HG03565 (cell line): Measurements from ENCODE around the gene MT1A.
"Not testable (repeated sequence)": the region's sequence is repeated elsewhere in the genome, so short reads cannot be mapped to it uniquely, and the experiment has no call there.

ENCODE experiments used
- ATAC-seq: cut with Tn5 transposase; IDR thresholded peaks from one replicate; pipeline ENCODE4 v1.9.1; 2021; ENCODE audit warnings: mild to moderate bottlenecking, moderate library complexity; ENCODE audit not compliant: unreplicated experiment

The MT1A gene

DNA sequence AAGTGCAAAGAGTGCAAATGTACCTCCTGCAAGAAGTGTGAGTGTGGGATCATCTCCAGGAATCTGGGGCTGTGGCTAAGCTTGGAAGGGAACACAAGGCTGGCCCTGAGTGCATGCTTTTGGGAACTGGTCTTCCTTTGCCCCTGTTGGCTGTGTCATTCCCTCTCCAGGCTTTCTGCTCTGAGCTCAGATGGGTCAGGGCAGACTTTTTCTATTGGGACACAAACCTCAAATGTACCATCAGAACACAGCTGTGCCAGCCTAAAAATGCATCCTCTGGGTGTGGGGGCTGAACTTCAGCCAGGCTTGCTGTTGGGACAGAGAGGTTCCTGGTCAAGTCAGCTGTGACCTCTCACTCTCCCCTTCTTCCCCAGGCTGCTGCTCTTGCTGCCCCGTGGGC lies 14.1 kb downstream of the MT1A start:
- no peak for ATAC-seq

DNA sequence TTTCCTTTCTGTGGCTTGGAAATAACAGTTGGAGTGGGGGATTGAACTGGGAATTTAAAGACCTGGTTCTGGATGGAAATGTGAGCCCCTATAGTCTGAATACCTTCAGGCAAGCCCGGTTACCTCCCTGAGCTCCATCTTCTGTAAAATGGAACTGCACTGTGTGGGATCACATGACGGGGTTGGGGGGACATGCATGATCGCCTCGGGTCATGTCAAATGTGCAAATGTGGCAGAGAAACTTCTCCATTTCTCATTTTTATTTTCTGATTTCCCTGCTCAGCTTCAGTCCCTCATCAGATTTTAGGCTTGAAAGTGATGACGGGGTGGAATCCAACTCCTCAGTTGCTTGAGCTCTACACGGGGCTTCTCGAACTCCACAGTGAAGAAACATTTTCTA lies 14.8 kb downstream of the MT1A start:
- ATAC-seq: no peak

DNA sequence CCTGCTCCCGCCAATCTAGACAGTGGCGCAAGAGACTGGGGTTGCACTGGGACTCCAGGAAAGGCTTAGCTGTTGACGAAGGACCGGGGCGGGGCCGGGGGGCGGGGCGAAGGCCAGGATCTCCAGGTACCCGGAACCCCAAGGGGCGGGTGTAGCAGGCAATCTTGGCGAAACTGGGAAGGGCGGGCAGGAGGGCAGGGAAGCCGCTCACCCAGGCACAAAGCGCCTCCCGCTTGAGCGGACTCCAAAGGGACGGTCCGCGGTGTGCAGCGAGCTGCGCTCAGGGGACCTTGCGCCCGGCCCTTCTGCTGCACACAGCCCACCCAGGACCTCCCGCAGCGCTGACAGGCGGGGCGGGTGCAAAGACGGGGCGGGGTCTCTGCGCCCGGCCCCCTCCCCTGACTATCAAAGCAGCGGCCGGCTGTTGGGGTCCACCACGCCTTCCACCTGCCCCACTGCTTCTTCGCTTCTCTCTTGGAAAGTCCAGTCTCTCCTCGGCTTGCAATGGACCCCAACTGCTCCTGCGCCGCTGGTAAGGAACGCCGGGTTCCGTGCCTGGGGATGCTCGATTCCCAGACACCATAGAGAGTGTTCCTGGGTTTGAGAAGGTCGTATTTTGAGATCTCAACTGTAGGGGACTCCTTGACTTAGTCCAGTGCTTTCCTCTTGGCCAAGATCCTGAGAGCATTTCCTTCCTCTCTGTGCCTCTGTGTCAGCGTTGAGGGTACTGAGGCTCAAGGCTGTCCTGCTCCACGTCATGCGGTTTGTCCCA lies 19.3 kb downstream of the MT1A start, which contains the start of gene MT1F:
MT1F (plus strand) TSS at position 405 of the 772 bp plus-strand sequence; CDS start at position 505, 100 bp downstream.
- no peak for ATAC-seq

DNA sequence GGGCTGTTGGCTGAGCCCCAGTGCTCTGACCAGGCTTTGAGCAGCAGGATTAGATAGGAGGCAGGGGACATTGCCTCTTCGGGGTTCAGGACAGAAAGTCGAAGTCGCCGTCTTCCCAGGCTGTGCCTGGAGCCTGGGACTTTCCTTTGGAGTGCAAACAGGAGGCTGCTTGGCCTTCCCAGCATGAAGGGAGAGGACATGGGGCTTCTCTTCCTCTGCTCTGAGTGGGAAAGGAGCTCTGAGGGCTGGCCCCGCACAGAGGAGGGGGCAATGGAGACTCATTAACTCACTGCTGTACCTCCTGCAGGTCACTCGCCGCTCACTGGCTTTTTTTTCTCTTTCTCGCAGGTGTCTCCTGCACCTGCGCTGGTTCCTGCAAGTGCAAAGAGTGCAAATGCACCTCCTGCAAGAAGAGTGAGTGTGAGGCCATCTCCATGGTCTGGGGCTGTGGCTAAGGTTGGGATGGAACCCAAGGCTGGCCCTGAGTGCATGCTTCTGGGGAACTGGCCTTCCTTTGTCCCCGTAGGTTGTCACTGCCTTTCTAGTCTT lies 19.9 kb downstream of the MT1A start:
- no peak for ATAC-seq

DNA sequence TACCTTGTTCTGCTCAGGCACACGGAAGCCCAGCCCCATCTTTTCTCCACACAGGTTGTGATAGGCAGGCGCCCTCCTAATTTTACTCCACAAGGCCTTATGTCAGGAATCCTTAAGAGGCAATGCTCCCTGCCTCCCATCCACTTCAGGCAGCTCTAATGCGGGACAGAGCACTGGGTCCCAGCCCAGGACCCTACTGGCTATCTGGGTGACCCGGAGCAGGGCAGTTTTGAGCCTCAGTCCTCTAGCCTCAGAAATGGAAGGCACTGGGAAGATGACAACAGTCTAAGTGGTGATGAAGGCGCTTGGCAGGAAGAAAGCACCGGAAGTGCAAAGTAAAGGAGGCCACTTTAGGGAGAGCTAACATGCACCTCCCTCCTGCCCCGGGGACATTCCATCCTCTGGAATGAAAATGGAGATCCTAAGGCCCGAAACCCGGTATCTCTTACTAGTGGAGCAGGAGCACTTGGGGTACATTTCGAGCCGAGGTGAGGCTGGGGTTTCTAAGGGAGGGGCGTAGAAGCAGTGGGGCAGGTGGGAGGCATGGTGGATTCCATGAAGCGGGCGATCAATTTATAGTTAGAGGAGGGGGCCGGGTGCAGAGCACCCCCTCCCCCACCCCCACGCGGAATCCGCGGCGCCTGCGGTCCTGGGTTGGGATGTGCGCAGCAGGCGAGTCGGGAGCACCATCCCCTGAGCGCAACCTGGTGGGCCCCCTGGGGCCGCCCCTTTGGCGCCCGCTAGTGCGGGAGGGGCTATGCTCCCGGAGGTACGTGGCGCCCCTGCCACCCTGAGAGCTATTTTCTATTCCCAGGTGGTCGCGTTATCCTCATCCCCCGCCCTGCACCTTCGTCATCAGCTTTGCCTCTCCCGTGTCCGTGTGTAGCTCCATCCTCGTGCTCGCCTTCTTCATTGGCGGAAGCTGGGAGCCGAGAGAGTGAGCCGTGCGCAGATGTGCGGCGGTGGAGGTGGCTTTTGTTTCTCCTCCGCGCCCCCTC lies 24.2 kb downstream of the MT1A start:
- ATAC-seq: no peak

DNA sequence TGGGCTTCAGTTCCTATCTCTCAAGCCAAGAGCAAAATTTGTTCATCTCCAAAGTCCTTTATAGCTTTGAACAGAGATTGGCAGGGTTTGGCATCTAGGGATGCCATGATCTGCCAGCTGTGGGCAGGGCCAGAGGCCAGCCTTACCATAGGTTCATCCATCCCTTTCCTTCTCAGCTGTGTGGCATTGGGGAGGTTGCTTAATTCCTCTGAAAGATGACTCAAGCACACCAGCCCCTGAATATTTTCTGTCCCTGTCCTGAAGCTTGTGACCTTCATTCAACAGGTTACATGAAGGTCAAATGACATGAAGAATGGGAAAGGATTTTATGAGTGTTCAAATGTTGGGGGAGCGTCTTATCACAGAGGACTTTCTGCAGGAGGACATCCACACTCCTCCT lies 26.0 kb downstream of the MT1A start:
- ATAC-seq: no peak

DNA sequence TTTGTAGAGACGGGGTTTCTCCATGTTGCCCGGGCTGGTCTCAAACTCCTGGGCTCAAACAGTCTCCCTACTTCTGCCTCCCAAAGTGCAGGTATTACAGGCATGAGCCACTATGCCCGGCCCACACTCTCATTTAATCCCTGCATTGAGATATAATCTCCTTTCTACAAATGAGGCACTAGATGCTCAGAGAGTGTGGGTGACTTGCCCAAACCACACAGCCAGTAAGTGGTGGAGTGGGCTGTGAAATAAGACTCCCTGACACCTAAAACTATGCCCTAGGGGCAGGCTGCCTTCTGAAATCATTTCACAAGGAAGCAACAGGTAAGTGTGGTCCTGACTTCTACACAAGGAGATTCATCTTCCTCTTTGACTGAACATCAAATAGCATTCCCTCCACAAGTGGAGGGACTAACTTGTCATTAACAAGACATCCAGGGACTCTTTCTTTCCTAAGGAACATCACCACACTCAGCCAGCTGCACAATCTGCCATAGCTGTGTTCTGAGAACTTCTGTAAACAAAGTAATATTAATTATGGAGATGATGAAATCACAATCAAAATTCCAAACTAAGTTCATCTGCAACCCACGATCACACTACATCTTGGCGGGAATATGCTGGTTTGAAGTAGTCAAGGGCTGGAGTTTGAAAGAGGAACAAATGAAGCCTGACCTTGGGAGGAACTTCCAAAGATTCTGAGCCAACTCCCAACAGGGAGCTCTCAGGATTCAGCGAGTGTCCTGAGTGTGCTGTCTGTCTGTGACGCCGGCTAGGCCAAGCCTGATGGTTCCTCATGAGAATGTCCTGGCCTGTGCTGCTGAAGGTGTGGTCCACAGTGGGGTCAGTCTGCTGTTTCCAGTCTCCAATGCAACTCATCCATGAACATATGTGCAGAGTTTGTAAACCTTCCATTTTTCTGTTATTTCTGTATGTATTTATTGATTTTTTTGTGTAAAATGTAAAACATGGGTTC lies 27.1 kb downstream of the MT1A start:
- ATAC-seq: not testable (repeated sequence)

DNA sequence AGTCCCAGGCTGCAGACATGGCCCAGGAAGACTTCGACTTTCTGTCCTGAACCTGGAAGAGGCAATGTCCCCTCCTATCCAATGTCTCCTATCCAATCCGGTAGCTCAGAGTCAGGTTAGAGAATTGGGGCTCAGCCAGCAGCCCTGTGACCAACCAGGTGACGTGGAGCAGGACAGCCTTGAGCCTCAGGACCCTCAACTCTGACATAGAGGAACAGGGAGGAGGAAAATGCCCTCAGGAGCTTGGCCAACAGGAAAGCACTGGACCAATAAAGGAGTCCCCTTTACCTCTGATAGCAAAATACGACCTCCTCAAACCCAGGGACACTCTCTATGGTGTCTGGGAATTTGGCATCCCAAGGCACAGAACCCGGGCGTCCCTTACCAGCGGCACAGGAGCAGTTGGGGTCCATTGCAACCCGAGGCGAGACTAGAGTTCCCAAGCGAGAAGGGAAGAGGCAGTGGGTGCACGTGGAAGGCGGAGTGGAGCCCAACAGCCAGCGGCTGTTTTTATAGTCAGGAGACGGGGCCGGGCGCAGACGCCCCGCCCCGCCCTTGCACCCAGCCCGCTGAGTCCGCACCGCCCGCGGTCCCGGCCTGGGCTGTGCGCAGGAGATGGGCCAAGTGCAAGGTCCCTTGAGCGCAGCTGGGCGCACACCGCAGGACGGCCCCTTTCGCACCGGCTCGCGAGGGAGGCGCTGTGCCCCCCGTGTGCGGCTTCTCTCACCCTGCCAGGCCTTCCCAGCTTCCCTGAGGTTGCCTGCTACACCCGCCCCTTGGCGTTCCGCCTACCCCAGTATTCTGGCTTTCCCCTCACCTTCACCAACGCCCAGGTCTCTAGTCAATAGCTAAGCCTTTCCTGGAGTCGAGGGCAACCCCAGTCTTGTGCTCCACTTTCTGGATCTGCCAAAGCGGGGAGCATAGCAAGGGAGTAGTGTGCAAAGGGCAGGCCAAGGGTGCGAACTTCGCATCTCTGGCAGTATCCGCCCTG lies 29.4 kb downstream of the MT1A start, which contains the start of gene MT1G:
MT1G (minus strand) TSS at position 485 of the 991 bp plus-strand sequence; CDS start at position 413, 72 bp downstream.
- no peak for ATAC-seq

DNA sequence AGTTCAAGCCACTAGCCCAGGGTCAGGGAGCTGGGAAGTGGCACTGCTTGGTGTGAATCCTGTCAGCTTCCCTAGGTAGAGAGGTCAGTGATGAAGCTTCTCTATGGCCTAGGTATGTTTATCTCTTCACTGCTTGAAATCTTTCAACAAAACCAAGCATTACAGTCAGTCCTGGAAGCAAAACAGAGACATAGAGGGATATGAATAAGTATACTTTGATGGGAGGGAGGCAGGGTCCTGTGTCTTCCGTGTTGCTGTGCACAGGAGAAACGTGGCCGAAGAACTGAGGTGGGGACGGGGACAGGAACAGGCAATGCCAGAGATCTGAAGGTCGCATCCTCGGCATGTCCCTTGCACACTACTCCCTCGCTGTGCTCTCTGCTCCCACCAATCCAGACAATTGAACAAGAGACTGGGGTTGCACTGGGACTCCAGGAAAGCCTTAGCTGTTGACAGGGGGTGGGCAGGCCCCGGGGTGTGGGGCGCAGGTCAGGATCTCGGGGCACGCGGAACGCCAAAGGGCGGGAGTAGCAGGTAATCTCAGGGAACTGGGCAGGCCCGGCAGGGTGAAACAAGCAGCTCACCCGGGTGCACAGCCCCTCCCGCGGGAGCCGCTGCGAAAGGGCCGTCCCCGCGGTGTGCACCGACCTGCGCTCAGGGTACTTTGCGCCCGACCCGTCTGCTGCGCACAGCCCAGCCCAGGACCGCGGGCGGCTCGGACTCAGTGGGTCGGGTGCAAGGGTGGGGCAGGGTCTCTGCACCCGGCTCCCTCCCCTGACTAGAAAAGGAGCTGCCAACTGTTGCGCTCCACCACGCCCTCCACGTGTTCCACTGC lies 30.8 kb downstream of the MT1A start, which contains the start of gene MT1H:
MT1H (plus strand) TSS at position 810 of the 835 bp plus-strand sequence. CDS start 71 bp downstream, outside the sequence.
- ATAC-seq: no peak

DNA sequence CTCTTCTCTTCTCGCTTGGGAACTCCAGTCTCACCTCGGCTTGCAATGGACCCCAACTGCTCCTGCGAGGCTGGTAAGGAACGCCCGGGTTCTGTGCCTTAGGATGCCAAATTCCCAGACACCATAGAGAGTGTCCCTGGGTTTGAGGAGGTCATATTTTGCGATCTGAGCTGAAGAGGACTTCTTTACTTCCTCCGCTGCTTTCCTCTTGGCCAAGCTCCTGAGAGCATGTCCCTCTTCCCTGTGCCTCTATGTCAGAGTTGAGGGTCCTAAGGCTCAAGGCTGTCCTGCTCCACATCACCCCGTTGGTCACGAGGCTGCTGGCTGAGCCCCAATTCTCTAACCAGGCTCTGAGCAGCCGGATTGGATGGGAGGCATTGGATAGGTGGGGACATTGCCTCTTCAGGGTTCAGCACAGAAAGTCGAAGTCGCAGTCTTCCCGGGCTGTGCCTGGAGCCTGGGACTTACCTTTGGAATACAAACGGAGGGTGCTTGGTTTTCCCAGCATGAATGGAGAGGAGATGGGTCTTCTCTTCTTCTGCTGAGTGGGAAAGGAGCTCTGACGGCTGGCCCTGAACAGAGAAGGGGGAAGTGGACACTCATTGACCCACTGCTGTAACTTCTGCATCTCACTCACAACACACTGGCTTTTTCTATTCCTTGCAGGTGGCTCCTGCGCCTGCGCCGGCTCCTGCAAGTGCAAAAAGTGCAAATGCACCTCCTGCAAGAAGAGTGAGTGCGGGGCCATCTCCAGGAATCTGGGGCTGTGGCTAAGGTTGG lies 31.6 kb downstream of the MT1A start:
- ATAC-seq: no peak

DNA sequence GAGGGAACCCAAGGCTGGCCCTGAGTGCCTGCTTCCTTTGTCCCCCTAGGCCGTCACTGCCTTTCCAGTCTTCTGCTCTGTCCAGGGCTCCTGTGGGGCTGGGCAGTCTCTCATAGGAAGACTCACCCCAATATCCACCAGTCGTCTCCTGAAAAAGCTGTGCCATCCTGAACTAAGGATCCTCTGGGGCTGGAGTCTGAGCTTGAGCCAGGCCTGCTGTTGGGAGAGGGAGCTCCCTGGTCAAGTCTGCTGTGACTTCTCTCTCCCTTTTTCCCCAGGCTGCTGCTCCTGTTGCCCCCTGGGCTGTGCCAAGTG lies 32.1 kb downstream of the MT1A start:
- no peak for ATAC-seq

DNA sequence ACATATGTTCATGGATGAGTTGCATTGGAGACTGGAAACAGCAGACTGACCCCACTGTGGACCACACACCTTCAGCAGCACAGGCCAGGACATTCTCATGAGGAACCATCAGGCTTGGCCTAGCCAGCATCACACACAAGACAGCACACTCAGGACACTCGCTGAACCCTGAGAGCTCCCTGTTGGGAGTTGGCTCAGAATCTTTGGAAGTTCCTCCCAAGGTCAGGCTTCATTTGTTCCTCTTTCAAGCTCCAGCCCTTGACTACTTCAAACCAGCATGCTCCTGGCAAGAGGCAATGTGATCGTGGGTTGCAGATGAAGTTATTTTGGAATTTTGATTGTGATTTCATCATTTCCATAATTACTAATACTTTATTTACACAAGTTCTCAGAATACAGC lies 33.2 kb downstream of the MT1A start:
- ATAC-seq: not testable (repeated sequence)

DNA sequence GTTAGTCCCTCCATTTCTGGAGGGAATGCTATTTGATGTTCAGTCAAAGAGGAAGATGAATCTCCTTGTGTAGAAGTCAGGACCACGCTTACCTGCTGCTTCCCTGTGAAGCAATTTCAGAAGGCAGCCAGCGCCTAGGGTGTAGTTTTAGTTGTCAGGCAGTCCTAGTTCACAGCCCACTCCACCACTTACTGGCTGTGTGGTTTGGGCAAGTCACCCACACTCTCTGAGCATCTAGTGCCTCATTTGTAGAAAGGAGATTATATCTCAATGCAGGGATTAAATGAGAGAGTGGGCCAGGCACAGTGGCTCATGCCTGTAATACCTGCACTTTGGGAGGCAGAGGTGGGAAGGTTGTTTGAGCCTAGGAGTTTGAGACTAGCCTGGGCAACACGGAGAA lies 33.7 kb downstream of the MT1A start:
- ATAC-seq: not testable (repeated sequence)

DNA sequence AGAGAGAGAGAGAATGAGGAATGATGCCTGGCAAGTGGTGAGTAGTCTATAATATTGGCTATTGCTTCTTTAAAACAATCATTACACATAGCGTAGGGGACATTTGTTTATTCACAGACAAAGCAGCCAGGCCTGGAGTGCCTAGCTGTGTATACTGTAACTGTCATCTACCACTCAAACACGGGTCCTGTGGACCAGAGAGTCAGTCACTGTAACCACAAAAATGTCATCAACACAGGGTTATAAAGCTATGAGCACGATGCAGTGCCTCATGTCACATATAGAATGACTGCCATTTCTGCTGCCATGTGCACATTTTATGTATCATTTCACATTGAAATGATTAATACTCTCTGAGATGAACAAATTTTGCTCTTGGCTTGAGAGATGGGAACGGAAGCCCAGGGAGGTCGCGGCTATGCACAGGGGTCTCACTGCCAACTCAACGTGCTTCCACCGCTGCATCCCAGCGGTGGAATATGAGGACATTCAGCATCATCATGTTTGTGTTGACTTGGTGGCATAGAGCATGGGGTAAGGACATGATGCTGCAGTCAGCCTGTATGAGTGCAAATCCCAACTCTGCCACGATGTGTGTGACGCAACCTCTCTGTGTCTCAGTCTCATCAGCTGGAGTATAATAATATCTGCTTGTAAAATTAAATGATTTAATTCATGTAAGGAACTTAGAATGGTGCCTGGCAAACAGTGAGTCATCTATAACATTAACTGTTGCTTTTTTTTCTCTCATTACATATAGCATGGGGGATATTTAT lies 34.5 kb downstream of the MT1A start:
- ATAC-seq: no peak

DNA sequence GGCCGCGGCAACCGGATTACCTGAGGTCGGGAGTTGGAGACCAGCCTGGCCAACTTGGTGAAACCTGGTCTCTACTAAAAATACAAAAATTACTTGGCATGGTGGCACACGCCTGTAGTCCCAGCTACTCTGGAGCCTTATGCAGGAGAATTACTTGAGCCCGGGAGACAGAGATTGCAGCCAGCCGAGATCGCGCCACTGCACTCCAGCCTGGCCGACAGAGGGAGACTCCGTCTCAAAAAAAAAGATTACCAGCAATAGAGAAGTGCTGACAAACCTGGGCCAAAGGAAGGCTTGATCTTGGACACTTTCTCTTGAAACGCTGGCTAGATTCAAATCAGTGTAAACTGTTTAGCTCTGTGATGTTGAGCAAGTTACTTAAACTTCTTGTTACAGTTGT lies 35.5 kb downstream of the MT1A start:
- ATAC-seq: no peak

DNA sequence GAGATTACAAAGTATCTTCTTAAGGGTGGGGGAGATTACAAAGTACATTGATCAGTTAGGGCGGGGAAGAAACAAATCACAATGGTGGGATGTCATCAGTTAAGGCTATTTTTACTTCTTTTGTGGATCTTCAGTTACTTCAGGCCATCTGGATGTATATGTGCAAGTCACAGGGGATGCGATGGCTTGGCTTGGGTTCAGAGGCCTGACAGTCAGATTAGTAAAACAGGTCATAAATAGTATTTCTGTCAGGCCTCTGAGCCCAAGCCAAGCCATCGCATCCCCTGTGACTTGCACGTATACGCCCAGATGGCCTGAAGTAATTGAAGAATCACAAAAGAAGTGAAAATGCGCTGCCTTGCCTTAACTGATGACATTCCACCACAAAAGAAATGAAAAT lies 36.1 kb downstream of the MT1A start:
- ATAC-seq: not testable (repeated sequence)
